HUES6 (cell line): ENCODE measurements around the gene JKAMP.

Experiments
- H3K27ac ChIP-seq: 2 replicates; pipeline ENCODE4 v1.7.0; 2013; ENCODE audit warnings: low read depth, mild to moderate bottlenecking, low read length, inconsistent platforms
- H3K27me3 ChIP-seq: 2 replicates; pipeline ENCODE4 v1.6.1; 2013; ENCODE audit warnings: low read length; ENCODE audit not compliant: control insufficient read depth, insufficient read depth
- H3K36me3 ChIP-seq: 2 replicates; pipeline ENCODE4 v1.6.1; 2013; ENCODE audit warnings: low read length; ENCODE audit not compliant: control insufficient read depth, insufficient read depth
- H3K4me1 ChIP-seq: 2 replicates; pipeline ENCODE4 v1.6.1; 2013; ENCODE audit warnings: low read length; ENCODE audit not compliant: control insufficient read depth, insufficient read depth
- H3K4me3 ChIP-seq: 2 replicates; pipeline ENCODE4 v1.5.1; 2013; ENCODE audit warnings: low read depth, low read length
- H3K9ac ChIP-seq: one replicate; pipeline ENCODE4 v1.6.1; 2013; ENCODE audit warnings: mild to moderate bottlenecking, low read length
- H3K9me3 ChIP-seq: 2 replicates; pipeline ENCODE4 v1.6.1; 2013; ENCODE audit warnings: low read depth, low read length; ENCODE audit not compliant: control insufficient read depth, insufficient read depth

JKAMP gene

DNA sequence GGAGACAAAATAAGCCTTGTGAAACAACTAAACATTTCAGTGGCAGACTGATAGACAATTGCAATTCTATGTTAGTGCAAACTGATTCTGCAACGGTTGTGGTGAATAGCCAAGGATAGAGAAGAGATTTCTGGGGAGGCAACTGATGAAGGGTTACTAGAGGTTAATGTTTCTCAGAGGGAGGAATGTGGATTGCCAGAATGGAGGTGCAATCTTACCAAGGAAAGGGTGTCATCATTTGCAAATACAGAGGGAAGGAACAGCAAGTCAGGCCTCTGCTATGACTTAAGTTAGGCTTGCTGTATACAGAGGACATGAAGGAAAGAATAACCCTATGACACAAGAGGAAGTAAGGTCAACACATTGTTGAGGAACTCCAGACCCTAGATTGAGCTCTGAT lies 56.5 kb downstream of the JKAMP start:
- Histone ChIP-seq H3K36me3 (no peaks in the 10 kb centered on the region), H3K9me3 (no peaks in the 10 kb centered on the region), H3K27me3 (no peaks in the 10 kb centered on the region), H3K9ac (no peak overlapping the region), H3K4me1 (peaks cover 4% of the 10 kb centered on the region; the same call in 1 of the 2 replicates), H3K4me3 (no peak overlapping the region), H3K27ac (no peak overlapping the region)

DNA sequence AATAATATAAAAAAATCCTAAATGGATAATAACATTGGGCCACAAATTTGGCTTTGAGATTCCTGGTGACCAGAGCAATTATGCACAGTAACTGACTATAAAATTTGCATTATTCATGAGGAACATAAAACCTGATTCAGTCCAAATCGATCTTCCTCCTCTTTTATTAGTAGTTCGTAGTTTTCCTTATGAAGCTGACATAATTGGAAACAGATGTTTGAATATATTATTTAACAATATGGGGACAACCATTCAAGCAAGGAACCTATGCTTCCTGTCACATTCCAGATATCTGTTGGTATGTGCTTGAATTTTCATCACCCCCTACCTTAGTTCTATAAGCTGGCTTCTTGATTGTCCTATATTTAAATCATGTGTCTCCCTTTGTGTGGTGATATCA lies 57.4 kb downstream of the JKAMP start:
- no peaks in the 10 kb centered on the region for H3K27me3 ChIP-seq
- no peak overlapping the region for H3K27ac ChIP-seq
- no peak overlapping the region for H3K4me3 ChIP-seq

DNA sequence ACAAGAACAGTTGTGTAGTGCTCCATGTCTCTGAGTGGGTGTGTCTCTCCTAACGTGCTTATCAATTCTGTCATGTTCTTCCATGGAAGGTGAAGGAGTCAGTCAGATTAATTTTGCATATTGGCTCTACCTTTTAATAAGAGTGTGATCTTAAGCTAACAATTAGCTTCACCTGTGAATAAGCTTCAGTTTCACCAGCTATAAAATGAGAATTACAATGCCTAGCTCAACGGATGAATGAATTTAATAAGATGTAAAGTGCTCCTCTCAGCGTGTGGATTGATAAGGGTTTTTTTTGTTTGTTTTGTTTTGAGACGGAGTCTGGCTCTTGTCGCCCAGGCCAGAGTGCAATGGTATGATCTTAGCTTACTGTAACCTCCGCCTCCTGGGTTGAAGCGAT lies 59.6 kb downstream of the JKAMP start:
- no peak overlapping the region for H3K27ac ChIP-seq
- H3K9me3 ChIP-seq, result no peaks in the 10 kb centered on the region
- H3K4me3 ChIP-seq, result no peak overlapping the region
- no peaks in the 10 kb centered on the region for H3K27me3 ChIP-seq
- peaks cover 4% of the 10 kb centered on the region; the same call in 1 of the 2 replicates for H3K4me1 ChIP-seq
- no peaks in the 10 kb centered on the region for H3K36me3 ChIP-seq
- H3K9ac ChIP-seq, result no peak overlapping the region

More for the DNA sequence above, 57.4 kb downstream of the JKAMP start:
- Histone ChIP-seq H3K4me1 (peaks cover 4% of the 10 kb centered on the region; the same call in 1 of the 2 replicates), H3K36me3 (no peaks in the 10 kb centered on the region), H3K9ac (no peak overlapping the region), H3K9me3 (no peaks in the 10 kb centered on the region)

DNA sequence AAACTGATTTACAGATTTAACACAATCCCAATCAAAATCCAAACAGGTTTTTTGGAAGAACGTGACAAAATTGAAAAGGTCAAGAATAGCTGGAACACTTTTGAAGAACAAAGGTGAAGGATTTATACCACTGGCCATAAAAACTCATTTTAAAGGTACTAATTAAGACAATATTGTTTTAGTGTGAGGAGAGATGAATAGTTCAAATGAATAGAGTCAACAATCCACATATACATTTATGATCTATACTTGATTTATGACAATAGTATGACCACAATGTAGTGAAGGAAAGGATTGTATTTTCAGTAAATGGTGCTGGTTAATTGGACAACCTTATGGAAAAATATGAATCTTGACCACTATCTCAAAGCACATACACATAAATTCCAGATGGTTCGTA lies 63.0 kb downstream of the JKAMP start:
- Histone ChIP-seq H3K36me3 (no peaks in the 10 kb centered on the region), H3K9me3 (peaks cover 17% of the 10 kb centered on the region), H3K27me3 (no peaks in the 10 kb centered on the region), H3K27ac (no peak overlapping the region), H3K9ac (no peak overlapping the region), H3K4me3 (no peak overlapping the region), H3K4me1 (no peaks in the 10 kb centered on the region)
